Colonic mucosa (tissue), 4 donors: ENCODE measurements around the gene RBM19. TPM values are rescaled to one million over a fixed set of nuclear protein-coding genes. Genes with fewer than 3 reads are reported as not detected.

Source experiments
- DNase-seq: peaks from one replicate; pipeline ENCODE4 v3.0.0-alpha.2; 2020
- H3K27ac ChIP-seq: fragments of 200-600 bp; one replicate; pipeline ENCODE4 v1.8.0; 2021
- H3K27me3 ChIP-seq: fragments of 200-600 bp; one replicate; pipeline ENCODE4 v1.8.0; 2021
- H3K36me3 ChIP-seq: fragments of 200-600 bp; one replicate; pipeline ENCODE4 v1.8.0; 2021
- H3K4me1 ChIP-seq: fragments of 200-600 bp; one replicate; pipeline ENCODE4 v1.8.0; 2021; ENCODE audit warnings: mild to moderate bottlenecking
- H3K4me3 ChIP-seq: fragments of 200-600 bp; one replicate; pipeline ENCODE4 v1.8.0; 2021
- H3K9ac ChIP-seq, 2 donors: one replicate each; pipeline ENCODE4 v1.7.0; 2013; ENCODE audit warnings: control low read depth in 2 of 2, low read depth in 2 of 2, low read length in 2 of 2
- H3K9me3 ChIP-seq: fragments of 200-600 bp; one replicate; pipeline ENCODE4 v1.8.0; 2021
- intact Hi-C: fragments of 100-400 bp; cut with DNase I; formaldehyde crosslinking; loops from one replicate; pipeline ENCODE4 v1.14.1; 2022
- total RNA-seq, 2 donors: library from RNA; stranded (reverse); fragmentation: NEBNext Ultra II Directional in 1 of 2; extraction: Animal tissue kit (Norgen Biotek cat#: 25700) in 1 of 2; gene quantifications; one replicate each; pipeline ENCODE4 v1.2.1, GENCODE V29; 2021
- TF ChIP-seq, protein P1 (sequence below): fragments of 200-600 bp; IDR thresholded peaks from one replicate; pipeline ENCODE4 v1.8.0; 2022; ENCODE audit warnings: antibody characterized with exemption, mild to moderate bottlenecking
- donor health status: healthy.
- donor health status: DM: no; HTN: no; CAD: no.
- donor health status: DM: no; HTN: no; CAD: no.

Gene RBM19
- total RNA-seq, 2 donors from 2014 or later = 13.5 to 33.1 TPM

DNA sequence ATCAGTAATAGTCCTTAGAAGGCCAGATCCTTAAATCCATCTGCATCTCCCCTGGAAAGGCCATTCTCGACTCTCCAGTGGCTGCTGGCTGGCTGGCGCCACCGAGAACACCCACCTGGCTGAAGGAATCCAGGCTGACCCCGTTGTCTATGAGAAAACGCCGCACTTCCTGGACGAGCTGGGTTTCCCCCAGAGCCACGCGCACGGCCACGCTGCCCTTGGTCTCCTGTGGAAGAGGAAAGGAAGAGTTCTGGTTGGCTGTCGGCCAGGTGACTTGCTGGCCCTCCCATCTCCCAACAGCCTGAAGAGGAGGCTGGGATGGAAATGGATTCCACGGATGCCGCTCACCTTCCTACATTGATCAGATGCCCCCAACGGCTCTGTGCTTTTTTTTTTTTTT is 23.9 kb downstream of the RBM19 start:
- Histone ChIP-seq H3K36me3 (no peaks in the 10 kb centered on the region), H3K27me3 (no peaks in the 10 kb centered on the region), H3K9me3 (no peaks in the 10 kb centered on the region), H3K4me1 (no peaks in the 10 kb centered on the region), H3K4me3 (no peak overlapping the region), H3K27ac (no peak overlapping the region), H3K9ac (no peak overlapping the region)
- no peak for DNase-seq
- TF ChIP-seq, protein P1, sequence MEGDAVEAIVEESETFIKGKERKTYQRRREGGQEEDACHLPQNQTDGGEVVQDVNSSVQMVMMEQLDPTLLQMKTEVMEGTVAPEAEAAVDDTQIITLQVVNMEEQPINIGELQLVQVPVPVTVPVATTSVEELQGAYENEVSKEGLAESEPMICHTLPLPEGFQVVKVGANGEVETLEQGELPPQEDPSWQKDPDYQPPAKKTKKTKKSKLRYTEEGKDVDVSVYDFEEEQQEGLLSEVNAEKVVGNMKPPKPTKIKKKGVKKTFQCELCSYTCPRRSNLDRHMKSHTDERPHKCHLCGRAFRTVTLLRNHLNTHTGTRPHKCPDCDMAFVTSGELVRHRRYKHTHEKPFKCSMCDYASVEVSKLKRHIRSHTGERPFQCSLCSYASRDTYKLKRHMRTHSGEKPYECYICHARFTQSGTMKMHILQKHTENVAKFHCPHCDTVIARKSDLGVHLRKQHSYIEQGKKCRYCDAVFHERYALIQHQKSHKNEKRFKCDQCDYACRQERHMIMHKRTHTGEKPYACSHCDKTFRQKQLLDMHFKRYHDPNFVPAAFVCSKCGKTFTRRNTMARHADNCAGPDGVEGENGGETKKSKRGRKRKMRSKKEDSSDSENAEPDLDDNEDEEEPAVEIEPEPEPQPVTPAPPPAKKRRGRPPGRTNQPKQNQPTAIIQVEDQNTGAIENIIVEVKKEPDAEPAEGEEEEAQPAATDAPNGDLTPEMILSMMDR = no peak
- intact Hi-C loops = no loop called here

DNA sequence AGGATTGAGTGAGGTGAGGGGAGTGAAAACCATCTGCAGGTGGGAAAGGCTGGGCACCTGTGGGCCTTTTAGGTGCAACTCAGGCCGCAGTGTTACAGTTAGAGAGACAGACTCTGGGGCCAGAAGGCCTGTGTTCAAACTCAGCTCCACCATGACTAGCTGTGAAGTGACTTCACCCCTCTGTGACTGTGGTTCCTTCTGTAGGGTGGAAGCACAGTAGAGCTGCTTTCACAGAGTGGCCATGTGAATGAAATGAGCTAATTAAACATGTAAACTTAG is 25.0 kb downstream of the RBM19 start:
- no peaks in the 10 kb centered on the region for H3K4me1 ChIP-seq
- no peak for DNase-seq
- H3K4me3 ChIP-seq = no peak overlapping the region
- H3K36me3 ChIP-seq = no peaks in the 10 kb centered on the region
- intact Hi-C loops = no loop called here
- TF ChIP-seq, protein P1 = no peak
- no peak overlapping the region for H3K9ac ChIP-seq
- no peak overlapping the region for H3K27ac ChIP-seq
- H3K27me3 ChIP-seq = no peaks in the 10 kb centered on the region
- H3K9me3 ChIP-seq = no peaks in the 10 kb centered on the region

- Histone ChIP-seq H3K4me3 (no peak overlapping the region), H3K9me3 (no peaks in the 10 kb centered on the region), H3K4me1 (no peaks in the 10 kb centered on the region), H3K27me3 (no peaks in the 10 kb centered on the region), H3K36me3 (no peaks in the 10 kb centered on the region), H3K27ac (no peak overlapping the region), H3K9ac (no peak overlapping the region)
- TF ChIP-seq, protein P1 = no peak
- DNase-seq = no peak
- intact Hi-C loops = no loop called here
These were observed 25.5 kb downstream of the RBM19 start for GRCh38 chr12:113940357-113941207.

GRCh38 chr12:113939867-113940266 is 26.3 kb downstream of the RBM19 start:
- Histone ChIP-seq H3K27me3 (no peaks in the 10 kb centered on the region), H3K9ac (no peak overlapping the region), H3K9me3 (no peaks in the 10 kb centered on the region), H3K36me3 (no peaks in the 10 kb centered on the region), H3K27ac (no peak overlapping the region), H3K4me3 (no peak overlapping the region), H3K4me1 (no peaks in the 10 kb centered on the region)
- intact Hi-C loops = no loop called here
- TF ChIP-seq, protein P1 = no peak
- no peak for DNase-seq

DNA sequence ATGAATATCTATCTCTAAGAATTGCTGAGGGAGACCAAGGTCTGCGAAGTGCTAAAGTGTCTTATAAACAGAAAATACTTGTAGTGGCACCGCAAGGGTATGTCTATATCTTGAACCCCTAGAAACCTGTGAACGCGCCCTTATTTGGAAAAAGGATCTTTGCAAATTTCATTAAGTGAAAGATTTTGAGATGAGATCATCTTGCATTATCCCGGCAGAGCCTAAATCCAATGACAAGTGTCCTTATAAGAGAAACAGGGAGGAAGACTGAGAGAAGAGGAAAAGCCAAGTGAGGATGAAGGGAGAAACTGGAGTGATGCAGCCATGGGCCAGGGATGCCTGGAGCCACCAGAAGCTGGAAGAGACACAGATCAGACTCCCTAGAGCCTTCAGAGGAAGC is 27.7 kb downstream of the RBM19 start:
- intact Hi-C loops = no loop called here
- no peaks in the 10 kb centered on the region for H3K27me3 ChIP-seq
- H3K9me3 ChIP-seq = no peaks in the 10 kb centered on the region
- no peaks in the 10 kb centered on the region for H3K4me1 ChIP-seq
- no peaks in the 10 kb centered on the region for H3K36me3 ChIP-seq
- H3K27ac ChIP-seq = no peak overlapping the region
- no peak overlapping the region for H3K4me3 ChIP-seq
- DNase-seq = no peak
- TF ChIP-seq, protein P1 = no peak
- no peak overlapping the region for H3K9ac ChIP-seq
